ENCODE results near the gene GPER1.

GPER1 gene

DNA sequence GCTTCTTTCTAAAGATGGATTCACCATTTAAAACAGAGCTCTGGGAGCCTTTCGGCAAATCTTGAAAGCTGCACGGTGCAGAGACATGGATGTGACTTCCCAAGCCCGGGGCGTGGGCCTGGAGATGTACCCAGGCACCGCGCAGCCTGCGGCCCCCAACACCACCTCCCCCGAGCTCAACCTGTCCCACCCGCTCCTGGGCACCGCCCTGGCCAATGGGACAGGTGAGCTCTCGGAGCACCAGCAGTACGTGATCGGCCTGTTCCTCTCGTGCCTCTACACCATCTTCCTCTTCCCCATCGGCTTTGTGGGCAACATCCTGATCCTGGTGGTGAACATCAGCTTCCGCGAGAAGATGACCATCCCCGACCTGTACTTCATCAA is 3.7 kb downstream of the GPER1 start:
- DNase-seq = no peak

DNA sequence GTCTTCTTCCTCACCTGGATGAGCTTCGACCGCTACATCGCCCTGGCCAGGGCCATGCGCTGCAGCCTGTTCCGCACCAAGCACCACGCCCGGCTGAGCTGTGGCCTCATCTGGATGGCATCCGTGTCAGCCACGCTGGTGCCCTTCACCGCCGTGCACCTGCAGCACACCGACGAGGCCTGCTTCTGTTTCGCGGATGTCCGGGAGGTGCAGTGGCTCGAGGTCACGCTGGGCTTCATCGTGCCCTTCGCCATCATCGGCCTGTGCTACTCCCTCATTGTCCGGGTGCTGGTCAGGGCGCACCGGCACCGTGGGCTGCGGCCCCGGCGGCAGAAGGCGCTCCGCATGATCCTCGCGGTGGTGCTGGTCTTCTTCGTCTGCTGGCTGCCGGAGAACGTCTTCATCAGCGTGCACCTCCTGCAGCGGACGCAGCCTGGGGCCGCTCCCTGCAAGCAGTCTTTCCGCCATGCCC is 4.3 kb downstream of the GPER1 start:
- no peak for DNase-seq

DNA sequence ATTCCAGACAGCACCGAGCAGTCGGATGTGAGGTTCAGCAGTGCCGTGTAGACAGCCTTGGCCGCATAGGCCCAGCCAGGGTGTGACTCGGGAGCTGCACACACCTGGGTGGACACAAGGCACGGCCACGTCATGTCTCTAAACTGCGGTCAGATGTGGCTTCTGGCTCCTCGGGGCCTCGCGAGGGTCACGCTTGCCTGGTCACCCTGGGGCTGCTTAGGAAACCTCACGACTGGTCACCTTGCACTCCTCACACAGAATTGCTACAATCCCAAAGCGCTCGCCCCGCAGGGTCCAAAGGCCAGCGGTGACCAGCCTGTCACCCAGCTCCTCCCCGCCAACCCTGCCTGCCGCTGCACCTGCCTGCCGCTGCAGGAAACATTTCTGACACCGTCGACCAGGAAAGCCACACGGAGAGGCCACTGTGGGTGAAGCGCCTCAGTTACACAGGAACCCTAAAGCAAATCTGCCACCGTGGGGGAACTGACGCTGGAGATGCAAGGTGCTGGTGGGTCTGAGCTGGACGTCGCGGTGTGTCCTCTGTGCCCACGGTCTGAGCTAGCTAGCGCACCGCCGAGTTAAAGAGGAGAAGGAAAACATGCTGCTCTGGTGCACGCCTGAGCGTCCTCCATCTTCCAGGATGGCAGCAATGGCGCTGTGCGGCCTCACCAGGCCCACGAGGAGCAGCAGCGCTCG is 5.0 kb downstream of the GPER1 start:
- no peak for DNase-seq

DNA sequence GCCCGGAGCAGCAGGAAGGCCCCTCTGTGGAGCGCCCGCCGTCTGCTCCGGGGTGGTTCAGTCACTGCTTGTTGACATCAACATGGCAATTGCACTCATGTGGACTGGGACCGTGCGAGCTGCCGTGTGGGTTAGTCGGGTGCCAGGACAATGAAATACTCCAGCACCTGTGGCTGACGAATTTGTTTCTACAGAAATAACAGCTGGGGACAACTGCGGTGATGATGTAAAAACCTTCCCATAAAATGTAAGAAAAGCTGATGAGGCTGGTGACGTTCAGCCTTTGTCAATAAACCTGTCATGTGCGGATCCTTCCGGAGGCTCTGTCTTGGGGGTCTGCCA is 5.6 kb downstream of the GPER1 start:
- no peak for DNase-seq

DNA sequence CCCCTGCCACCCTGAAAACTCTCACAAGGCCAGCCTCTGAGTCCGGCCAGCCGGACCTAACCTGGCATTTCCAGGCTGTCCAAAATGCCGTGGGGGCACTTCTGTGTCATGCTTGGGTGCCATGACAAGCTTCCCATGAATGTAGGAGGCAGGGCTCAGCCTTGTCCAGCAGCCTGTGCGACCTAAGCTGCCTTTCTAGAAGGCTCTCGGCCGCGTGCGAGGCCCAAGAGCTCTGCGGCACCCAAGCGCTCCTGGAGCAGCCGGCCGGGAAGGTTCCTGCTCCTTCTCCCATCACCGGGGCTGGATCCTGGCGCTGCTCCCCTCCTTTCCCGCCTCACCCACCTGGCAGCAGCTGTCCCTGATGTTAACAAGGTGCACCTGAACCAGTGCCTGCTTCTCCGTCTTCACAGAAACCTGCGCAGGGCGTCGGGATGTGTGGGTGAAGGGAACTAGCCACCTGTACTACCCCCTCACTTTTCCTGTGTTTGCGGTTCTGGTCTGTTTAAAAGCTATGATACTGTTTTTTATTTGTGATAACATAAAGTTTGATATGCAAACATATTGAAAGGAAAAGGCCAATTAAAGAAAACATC is 6.1 kb downstream of the GPER1 start:
- DNase-seq = no peak

DNA sequence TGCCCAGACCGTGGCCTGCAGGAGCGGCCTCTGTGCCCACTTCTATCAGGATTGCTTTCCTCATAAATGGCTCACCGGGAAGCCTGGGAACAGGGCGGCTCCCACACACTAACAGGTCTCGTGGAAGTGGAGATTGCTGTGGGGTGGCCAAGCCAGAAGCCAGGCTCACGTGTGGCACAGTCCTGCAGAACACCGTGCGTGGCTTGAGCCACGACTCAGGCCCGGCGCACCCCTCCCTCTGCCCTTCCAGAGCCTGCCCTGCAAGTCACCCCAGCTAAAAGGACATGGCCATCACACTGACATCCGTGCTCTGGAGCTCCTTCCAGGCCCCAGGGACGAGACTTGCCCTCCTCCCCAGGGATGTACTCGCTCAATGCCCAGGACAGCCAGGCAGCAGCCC is 7.0 kb downstream of the GPER1 start:
- no peak for DNase-seq

DNA sequence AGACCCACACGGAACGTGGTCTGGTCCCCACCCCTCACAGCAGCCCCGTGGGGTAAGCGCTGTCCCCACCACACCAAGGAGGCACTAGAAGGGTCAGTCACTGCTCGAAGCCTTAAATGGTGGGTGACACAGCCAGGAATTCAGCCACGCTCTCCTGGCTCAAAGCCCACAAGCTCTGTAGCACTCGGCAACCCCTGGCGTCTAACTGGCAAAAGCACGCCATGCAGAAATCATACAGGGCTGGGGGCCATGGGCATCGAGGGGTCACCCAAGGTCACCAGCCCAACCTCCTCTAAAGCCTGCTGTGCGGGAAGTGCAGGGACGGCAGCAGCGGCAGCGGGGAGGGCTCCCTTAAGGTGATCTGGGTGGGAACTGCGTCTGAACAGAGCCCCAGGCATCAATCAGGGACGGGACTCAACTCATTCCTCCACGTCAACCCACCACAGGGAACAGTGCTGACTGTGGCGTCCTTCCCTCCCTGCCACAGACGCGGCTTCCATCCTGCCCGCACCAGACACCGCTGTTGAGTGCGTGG is 7.8 kb downstream of the GPER1 start:
- no peak for DNase-seq

DNA sequence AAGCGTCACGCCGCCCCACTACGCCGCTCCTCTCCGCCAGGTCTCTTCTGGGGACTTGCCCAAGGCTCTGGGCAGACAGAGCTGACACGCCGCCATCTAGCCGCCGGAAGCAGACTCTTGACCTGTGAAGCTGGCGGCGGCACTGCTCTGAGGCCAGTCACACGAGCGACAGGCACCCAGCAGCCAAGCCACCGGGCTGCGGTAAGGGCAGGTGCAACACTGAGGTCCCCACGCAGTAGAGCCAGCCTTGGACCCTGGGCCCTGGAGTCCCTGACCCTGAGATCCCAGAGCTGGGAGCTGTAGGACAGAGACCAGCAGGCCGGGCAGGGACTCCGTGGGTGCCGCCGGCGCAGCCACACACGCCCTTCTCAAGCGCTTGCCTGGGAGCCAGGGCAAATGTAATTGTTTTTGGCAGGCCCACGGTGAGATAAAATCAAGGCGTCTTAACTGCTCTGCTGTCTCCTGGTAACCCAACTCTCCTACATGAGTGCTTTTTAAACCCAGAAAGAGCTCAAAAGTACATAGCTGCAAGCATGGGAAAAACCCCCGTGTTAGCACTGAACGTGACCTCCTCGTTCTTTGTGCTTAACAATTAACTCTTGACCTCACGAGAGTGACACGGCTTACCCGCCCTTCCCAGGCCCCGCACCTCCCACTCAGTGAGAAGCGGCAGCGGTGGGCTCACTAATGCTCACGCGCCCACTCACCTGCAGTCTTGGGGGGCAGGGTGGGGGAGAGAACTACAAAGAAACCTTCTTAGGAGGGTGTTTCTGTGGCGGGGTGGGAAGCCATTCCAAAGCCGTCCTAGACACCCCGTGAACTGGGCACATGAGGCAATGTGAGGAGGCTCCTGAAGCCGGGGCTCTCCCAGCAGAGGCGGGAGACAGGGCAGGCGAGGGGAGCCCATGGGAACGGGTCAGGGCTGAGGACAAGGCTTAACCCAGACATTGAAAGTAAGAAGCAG is 8.5 kb downstream of the GPER1 start:
- DNase-seq = no peak

DNA sequence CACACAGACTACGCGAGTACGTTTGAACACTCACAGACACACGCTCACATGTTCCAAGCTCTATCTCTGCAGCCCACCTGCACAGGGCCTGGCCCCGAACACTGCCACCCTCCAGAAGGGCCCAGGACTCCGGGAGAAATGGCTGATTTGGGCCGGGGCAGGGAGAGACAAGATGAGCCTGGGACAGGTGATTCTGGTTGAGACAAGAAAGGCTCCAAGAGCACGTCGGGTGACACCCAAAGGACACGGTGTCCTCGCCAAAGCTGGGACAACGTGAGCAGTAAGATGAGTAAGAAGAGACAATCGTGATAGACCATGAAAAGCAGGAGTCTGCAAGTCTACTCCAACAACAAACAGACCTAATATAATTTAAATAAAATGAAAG is 9.2 kb downstream of the GPER1 start:
- no peak for DNase-seq

DNA sequence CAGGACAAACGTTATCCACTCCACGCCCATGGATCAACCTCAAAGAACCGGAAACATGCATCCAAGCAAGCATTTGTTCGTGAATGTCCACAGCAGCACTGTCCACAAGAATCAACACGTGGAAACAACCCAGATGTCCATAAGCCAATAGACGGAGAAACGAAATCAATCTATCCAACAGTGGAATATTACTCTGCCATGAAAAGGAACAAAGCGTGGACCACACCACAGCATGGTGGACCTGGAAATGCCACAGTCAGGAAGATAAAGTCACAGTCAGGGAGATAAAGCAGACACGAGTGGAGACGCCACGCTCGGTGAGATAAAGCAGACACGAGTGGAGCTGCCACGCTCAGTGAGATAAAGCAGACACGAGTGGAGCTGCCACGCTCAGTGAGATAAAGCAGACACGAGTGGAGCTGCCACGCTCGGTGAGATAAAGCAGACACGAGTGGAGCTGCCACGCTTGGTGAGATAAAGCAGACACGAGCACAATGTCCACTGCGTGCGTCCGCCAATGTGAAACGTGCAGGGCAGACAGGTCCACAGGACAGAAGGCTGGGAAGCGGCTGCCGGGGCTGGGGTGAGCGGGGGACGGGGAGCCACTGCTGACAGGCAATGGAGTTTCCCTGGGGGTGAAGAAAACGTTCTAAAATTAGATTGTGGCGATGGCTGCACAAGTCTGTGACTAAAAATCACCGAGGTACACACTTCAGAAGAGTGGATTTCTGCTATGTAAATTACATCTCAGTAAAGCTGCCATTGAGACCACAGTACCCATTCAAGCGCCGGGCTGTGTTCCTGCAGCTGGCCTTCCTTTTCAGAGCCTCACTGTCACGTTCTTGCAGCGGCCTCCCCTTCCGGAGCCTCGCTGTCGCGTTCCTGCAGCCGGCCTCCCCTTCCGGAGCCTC is 10.6 kb downstream of the GPER1 start:
- no peak for DNase-seq

DNA sequence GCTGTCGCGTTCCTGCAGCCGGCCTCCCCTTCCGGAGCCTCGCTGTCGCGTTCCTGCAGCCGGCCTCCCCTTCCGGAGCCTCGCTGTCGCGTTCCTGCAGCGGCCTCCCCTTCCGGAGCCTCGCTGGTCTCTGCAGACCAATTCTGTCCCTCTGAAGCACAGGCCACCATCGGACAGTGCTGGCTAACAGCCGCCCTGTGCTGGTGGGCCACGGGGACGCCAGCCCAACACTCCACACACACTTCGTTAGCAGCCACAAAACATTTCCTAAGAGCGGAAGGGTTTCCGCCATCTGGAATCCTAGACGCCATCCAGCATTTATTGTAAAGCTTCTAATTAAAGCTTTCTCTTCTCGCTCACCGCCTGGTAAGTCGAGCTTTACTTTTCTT is 11.2 kb downstream of the GPER1 start:
- no peak for DNase-seq

DNA sequence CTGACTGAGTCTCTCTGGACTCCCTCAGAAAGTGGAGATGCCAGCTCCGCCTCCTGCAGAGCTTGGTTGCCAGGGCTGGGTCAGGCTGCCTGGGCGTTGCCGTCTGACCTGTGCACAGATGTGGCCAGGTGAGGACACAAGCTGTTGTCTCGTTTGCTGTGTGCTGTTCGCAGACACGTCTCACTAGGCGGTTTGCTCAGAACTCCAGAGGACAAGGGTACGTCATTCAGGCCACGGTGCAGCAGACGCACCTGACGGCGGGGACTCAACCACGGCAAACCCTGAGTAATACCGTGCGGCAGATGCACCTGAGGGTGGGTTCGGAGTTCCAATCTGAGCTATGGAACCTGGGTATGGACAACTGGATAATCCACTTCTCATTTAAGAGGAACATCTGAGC is 11.7 kb downstream of the GPER1 start:
- no peak for DNase-seq

DNA sequence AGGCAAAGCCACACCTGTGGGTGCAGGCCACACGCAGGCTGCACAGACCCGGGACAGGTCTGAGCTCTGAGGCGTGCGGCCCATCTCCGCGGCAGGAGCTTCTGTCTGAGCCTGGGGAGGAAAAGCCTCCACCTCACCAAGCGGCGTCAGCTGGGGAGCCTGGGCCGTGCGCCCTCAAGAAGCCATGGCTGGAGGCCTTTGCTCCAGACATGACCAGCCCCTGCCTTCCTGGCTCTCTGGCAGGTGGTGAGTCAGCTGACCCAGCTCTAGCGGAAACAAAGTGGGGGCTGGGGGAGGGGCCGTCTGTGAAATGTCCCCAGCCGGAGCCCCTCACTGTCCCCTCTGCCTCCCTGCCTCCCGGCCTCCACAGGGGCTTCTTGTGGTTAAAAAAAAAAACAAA is 12.5 kb downstream of the GPER1 start:
- DNase-seq = no peak

DNA sequence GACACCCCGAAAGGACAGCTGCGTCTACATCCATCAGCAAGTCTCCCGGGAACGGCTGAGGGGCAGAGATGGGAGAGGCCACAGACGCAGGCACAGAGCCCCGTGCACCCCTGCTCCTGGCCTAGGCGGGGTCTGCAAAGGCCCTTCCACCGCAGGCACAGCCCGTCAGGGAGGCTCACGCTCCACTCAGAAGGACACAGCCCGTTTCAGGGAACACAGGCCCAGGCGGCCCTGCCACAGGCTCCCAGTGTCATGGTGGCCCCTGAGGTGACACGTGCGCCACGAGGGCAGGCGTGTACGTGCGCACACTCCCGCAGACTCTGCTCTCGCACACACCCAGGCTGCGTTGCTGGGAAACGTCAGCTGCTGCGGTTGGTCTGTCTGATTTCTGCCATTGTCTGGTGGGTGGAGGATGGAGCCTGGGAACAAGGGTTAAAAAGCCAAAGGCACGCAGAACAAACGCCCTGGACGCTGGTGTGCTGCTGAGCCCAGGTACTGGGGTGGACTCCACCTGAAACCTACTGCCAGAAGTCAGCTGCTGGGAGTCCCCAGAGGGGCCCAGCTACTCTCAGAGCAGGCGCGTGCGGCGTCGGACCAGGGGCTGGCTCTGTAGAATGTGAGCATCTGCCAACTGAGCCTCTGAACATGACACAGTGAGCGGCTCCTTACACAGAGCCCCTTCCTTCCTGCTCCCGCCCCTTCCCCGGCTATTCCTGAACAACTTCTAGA is 13.1 kb downstream of the GPER1 start:
- DNase-seq = no peak

DNA sequence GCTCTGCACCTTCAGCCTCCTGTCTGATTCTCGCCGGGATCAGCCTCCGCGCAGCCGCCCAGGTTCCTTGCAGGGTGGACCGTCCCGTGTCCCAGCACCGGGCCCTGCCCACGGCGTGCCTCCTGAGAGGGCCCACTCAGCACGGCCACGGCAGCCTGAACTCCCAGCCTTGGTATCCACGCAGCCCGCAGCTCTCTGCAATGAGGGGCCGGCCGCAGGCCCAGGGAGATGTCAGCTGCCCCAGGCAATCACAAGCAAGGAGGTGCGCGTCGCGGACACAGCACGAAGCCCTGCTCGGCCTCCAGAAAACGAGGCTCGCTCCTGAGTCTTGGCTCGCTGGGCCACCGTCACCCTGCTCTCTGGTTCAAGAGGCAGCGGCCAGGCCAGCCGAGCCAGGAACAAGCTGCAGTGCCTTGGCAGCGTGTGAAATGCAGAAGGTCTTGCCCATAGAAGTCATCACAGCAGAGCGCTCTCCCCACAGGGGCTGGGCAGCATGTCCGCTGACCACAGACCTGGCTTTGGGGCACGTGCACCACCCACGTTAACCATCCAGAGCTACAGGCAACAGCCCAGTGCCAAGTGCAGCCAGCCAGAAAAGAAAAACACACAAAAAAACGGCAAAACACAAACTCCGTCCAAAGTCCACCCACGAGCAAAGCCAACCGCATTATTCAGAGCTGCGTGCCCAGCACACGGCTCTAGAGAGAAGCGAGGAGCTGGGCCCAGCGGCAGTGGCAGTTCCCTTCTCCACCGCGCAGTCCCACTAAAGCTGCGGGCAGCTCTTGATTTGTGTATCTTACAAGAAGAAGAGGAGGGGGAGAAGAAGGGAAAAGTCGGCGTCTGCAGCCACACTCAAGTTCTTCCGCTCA is 13.9 kb downstream of the GPER1 start:
- no peak for DNase-seq

DNA sequence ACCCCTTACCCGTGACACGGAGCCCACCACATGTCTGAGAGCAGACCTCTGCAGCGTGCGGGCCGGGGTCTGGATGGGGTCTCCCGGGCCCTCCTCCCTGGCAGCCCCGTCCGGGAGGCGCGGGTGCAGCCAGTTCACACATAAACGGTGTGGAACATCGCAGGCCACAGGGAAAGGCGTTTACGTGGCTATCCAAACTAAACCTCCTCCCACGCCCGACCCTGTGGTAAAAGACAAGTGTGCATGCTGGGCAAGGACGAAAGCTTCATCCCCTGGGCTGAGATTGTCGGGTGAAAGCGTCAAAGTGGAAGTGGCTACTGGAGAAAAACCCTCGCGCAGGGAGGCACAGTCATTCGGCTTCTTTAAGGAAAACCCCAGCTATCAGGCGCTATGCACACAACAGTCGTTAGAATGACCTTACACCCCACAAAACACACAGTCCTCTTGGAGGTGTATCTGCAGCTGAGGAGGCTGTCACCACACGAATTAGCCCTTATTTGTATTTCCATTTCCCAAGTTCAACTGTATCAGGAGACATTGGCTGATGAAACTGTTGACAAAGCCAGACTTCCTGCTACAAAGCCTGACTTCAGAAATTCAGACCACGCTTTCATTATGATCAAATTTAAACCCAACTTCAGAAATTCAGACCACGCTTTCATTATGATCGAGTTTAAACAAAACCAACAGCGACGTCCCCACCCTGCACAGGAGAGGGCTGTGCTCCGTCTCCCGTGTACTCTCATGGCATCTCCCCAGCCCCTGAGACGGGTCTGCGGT is 15.3 kb downstream of the GPER1 start:
- no peak for DNase-seq

DNA sequence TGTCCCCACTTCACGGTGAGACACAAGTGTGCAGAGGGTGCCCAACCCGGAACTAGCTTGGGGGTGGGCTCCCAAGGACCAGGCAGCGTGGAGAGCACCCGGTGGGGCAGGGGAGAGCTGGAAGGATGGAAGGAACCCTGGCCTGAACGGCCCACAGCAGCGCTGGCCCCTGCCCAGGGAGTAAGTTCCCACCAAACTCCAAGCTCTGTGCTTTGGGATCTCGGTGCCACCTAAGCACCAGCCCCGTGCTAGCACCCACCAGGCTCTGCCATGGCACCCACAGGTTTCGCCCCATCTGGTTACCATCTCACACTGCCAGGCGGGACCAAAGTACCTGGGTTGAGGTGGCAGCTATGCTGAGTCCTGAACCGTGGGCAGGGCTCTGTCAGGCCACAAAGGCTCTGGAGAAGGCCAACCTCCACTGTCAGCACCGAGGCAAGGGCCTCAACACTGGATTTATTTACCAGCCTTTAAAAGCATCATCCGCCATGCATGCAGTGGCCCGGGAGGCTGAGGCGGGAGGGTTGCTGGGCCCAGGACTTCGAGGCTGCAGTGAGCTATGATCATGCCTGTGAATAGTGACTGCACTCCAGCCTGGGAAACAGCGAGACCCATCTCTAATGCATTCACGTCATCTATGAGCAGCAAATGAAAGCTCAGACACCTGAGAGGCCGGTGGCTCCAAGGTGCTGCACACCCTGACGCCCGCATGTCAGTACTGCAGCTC is 16.0 kb downstream of the GPER1 start:
- no peak for DNase-seq

DNA sequence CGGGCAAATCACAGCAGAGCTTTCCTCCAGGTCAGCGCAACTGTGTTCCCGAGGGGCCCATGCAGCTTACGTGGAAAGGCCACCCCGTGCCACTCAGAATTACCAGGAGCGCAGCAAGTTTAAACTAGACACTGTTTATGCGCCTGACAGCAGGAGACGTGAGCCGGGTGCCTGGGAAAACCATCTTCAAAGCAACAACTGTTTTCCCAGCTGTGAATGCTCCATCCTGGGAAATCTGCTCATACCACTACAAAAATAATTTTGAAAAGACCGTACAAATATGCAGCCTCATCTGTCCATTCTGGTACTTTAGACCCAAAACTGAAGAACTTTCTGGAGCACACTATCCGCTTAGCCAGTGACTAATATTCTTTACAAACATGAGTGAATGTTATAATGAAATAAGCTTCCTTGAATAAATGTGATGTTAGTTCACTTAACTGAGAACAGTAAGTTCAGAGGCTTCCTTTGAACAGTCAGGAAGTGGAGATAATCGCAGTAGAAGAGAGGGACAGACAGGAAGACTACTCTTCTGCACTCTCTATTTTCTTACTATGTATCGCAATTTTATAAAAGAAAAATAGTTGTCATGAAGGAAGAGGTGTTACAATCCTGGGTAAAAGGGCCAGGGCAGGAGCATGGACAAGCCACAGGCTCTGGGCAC is 16.7 kb downstream of the GPER1 start:
- DNase-seq = no peak

DNA sequence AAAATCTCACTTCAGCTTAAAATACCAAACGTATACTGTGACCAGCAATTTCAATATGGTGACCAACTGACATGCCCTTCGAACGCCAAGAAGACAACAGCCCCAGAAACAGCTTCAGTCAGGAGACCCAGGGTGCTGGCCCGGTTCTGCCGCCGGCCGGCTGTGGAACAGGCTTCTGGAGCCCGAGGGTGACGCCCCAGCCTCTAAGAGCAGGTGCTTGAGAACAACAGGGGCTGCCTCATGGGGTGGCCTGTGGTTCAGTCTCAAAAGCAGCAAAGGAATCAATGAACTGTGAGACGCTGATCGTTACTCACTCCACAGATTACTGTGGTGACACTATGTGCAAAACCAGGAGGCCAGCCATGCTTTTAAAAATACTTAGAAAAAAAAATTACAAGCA is 17.3 kb downstream of the GPER1 start:
- no peak for DNase-seq

Measured in activated CD4-positive, CD25-positive, alpha-beta regulatory T cell treated with anti-CD3 and anti-CD28 coated beads, Interleukin-2, amount 50 U/mL, for 72 hours (primary cell).